Renal pelvis (tissue), 4 donors: Measurements from ENCODE around the gene BHLHE23. TPM values are rescaled to one million over a fixed set of nuclear protein-coding genes. Genes with fewer than 3 reads are reported as not detected.
"Not testable (repeated sequence)": the region's sequence is repeated elsewhere in the genome, so short reads cannot be mapped to it uniquely, and the experiment has no call there.

Experiments used
- DNase-seq: peaks from one replicate; pipeline ENCODE4 v3.0.0-alpha.2; 2013
- polyA plus RNA-seq, 3 donors: library from polyadenylated mRNA; unstranded; fragments of 120-200 nt; gene quantifications; one replicate each; pipeline ENCODE4 v1.2.1, GENCODE V29; 2013; ENCODE audit not compliant: insufficient read length in 3 of 3

BHLHE23 gene
- polyA plus RNA-seq, 3 donors = 0.07 TPM; not detected in 2

DNA sequence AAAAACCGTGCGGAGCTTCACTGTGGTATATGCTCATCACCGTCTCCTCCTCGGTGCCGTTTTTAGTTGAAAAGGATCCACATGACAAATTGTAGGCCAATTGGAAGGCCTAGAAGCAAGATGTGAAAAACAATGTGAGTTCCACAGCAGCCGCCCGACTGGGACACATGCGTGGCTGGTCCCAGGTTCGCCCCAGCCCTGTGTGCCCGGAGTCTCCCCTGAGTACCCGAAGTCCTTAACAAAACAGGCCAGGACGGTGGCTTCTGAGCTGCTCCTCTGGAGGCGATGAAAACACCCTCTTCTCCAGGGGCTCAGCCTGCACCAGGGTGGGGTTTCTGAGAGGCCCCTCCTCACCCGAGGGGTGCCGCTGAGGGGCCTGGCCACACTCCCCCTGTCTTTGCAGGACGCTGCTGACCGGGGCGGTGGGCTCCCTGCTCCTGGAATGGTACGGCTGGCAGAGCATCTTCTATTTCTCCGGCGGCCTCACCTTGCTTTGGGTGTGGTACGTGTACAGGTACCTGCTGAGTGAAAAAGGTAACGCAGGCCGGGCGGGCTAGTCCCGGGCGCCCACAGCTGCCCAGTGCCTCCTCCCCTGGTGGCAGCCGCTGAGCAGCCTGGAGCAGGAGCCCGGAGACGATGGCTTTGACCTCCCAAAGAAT, 44.4 kb downstream of the BHLHE23 start:
- no peak for DNase-seq

DNA sequence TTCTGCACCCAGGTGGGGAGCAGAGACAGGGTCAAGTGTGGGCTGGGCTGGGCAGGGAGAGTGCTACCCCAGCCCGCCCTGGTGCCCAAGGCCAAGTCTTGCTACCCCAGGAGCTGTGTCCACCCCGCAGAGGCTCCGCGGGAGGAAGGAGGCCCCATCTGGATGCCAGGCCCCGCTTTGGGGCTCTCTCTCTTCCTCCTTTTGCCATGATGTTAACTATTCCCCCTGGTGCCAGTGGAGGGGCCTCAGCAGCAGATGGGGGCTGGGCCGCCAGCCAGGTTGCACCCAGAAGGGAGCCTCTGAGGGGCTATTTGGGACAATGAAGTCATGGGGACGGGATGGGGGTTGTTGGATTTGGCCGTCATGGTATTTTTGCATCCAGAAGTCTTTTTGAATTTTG, 45.0 kb downstream of the BHLHE23 start:
- no peak for DNase-seq

- DNase-seq = no peak
These were observed 45.4 kb downstream of the BHLHE23 start for GRCh38 chr20:62961310-62961783.

DNA sequence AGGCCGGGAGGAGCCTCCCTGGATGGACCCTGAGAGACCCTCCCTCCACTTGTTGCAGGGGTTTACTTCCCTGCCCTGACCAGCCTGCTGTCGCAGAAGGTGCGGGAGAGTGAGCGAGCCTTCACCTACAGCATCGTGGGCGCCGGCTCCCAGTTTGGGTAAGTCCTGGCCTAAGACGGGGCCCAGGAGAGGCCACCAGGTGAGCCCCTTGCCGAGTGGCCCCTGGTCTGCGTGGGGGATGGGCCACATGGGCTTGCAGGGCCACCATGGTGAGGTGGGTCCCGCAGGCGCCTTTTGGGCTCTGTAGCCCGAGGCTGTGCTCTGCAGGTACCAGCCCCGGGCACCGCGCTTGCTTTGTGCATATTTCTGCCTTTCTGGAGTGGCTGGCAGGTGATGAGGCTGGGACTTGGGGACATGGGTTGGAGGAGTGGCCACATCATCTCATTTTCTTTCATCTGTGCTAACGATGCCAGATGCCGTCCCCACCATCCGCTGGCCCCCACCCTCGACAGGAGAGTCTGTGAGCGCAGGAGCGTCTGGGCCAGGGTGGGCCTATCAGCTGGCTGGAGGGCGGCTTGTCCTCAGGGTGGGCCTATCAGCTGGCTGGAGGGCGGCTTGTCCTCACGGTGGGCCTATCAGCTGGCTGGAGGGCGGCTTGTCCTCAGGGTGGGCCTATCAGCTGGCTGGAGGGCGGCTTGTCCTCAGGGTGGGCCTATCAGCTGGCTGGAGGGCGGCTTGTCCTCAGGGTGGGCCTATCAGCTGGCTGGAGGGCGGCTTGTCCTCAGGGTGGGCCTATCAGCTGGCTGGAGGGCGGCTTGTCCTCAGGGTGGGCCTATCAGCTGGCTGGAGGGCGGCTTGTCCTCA, 46.1 kb downstream of the BHLHE23 start:
- DNase-seq = not testable (repeated sequence)

DNA sequence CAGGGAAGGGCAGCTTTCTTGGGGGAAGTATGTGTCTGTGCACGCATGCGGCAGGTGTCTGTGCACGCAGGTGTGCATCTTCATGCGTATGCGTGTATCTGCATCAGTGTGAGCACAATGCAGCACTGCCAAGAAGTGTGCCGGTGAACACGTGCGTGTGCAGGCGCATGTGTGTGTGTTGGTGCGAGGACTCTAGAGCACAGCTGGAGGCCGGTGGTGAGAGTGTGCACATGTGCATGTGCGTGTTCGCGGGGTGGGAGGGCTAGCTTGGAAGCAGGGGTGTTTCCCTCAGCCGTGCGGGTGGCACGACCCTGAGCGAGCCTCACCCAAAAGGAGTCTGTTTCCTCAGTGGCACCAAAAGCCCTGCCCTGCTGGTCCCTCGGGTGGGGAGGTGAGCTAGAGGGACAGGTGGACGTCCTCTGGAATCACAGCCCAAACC, 46.7 kb downstream of the BHLHE23 start:
- no peak for DNase-seq

DNA sequence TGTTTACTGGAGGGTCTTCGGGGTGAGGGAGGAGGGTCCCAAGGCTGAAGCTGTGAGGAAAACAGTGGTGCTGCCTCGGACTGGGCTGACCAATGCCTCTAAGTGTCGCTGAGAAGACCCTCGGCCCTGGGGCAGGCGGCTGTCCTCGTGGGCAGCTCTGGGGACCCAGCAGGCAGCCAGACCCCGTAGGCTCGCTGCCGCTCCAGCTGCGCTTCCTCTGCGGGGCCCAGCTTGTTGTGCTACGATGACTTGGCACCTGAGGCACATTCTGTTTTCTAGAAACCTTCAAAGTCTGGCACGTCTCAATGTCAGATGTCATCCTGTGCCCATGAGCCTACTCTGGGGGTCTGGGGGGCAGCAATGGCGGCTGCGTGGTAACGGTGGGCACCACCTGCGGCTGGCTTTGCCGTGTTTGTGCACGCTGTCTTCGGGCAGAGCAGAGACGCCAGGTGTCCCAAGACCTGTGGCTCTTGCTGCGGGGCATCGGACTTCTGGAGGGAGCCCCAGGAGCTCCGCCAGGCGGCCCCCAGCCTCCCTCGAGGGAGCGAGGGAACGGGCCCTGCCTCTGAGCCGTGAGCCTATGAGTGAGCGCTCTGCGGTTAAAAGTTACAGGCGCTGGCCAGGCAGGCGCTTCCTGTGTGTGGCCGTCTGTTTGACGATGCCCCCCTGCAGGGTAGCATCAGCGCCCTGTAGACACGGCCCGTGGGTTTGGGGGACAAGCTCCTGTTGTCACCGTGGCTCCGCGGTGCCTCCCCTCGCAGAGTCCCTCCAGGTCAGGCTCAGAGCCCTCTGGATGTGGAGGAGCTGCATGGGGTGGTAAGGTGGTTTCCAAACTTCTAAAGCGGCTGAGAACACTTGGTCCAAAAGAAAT, 47.4 kb downstream of the BHLHE23 start:
- DNase-seq = no peak

DNA sequence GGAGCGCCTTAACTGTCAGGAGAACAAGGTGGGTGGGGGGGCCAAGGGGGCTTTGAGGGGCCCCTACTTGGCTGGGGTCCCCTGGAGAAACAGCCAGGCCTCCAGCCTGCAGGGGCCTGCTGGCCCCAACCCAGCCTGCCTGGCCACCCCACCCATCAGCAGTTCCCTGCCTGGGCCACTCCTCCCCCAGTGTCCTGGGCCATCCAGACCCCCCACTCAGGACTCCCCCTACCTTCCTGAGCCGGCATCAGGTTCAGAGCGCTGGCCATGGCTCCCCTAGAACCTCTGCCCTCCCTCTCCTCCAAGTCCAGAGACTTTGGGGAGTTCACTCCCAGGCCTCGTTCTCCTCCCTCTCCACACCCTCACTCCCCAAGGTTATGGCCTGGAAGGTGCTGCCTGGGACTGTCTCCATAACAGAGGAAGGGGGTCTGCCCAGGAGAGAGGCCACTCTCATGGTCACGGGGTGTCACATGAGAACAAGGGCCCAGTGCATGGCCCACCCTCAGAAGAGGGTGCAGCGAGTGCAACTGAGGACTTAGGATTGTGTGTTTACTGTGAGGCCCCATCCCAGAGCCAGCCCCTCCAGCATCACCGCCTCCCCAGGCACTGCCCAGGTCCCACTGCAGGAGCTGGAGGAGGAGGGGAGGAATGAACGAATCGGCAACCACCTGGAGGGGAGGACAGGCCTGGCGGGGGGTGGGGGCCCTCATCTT, 48.2 kb downstream of the BHLHE23 start:
- no peak for DNase-seq

- DNase-seq = no peak
These were observed 49.3 kb downstream of the BHLHE23 start for GRCh38 chr20:62957136-62958117.

- no peak for DNase-seq
These were observed 50.2 kb downstream of the BHLHE23 start for GRCh38 chr20:62956387-62957135.

Other genes with a start within 250 kb of the BHLHE23 start
- 10 to 100 TPM; 12.9 to 16.8 (median 16.3) TPM for gene MRGBP, start 210.5 kb downstream of the BHLHE23 start, polyA plus RNA-seq
- 10 to 100 TPM; 26.8 to 34.9 (median 33.2) TPM for gene OGFR, start 202.1 kb downstream of the BHLHE23 start, polyA plus RNA-seq
- gene COL9A3, start 189.9 kb downstream of the BHLHE23 start, polyA plus RNA-seq = 10 to 100 TPM; 13.9 to 30.0 (median 22.4) TPM
- gene TCFL5, start 145.1 kb downstream of the BHLHE23 start, polyA plus RNA-seq = 10 to 100 TPM; 11.3 to 13.2 (median 12.7) TPM
- gene DIDO1, start 80.5 kb downstream of the BHLHE23 start, polyA plus RNA-seq = 10 to 100 TPM; 61.7 to 68.5 (median 64.8) TPM
- 10 to 100 TPM; 51.7 to 59.9 (median 57.3) TPM for gene GID8, start 68.8 kb downstream of the BHLHE23 start, polyA plus RNA-seq
- gene SLC17A9, start 54.3 kb downstream of the BHLHE23 start, polyA plus RNA-seq = 1 to 10 TPM; 1.5 to 2.7 (median 1.6) TPM
- gene YTHDF1, start 209.2 kb upstream of the BHLHE23 start, polyA plus RNA-seq = 10 to 100 TPM; 42.7 to 44.6 (median 44.4) TPM
- gene BIRC7, start 228.9 kb upstream of the BHLHE23 start, polyA plus RNA-seq = 1 to 10 TPM in 1 of 3 donors, under 1 TPM in 2; 0.61 to 1.3 (median 0.75) TPM
- 10 to 100 TPM; 27.2 to 43.8 (median 41.1) TPM for gene NKAIN4, start 247.5 kb upstream of the BHLHE23 start, polyA plus RNA-seq